Ishikawa (cell line): ENCODE results near the gene SYNCRIP.

ENCODE experiments used
- CEBPB ChIP-seq: IDR thresholded peaks from 2 replicates; pipeline ENCODE4 v1.6.1; 2012
- EGR1 ChIP-seq: IDR thresholded peaks from 2 replicates; pipeline ENCODE4 v1.6.1; 2012
- EP300 ChIP-seq: IDR thresholded peaks from 2 replicates; pipeline ENCODE4 v1.6.1; 2012; ENCODE audit warnings: borderline replicate concordance
- MAX ChIP-seq: IDR thresholded peaks from 2 replicates; pipeline ENCODE4 v1.6.1; 2012
- REST ChIP-seq: IDR thresholded peaks from 2 replicates; pipeline ENCODE4 v1.6.1; 2012; ENCODE audit warnings: low read depth, mild to moderate bottlenecking
- TAF1 ChIP-seq: IDR thresholded peaks from 2 replicates; pipeline ENCODE4 v1.6.1; 2012; ENCODE audit warnings: low read depth, mild to moderate bottlenecking
- TCF12 ChIP-seq: IDR thresholded peaks from 2 replicates; pipeline ENCODE4 v1.6.1; 2012; ENCODE audit warnings: low read depth
- USF1 ChIP-seq: IDR thresholded peaks from 2 replicates; pipeline ENCODE4 v1.6.1; 2012
- YY1 ChIP-seq: IDR thresholded peaks from 2 replicates; pipeline ENCODE4 v1.6.1; 2012; ENCODE audit warnings: low read depth
- ZBTB7A ChIP-seq: IDR thresholded peaks from 2 replicates; pipeline ENCODE4 v1.6.1; 2012; ENCODE audit warnings: low read depth

GRCh38 chr6:85676086-85676729 lies 33.5 kb upstream of the SYNCRIP start:
- no peak for TF ChIP-seq USF1
- TF ChIP-seq TCF12 = no peak
- no peak for TF ChIP-seq TAF1
- TF ChIP-seq YY1 = no peak
- no peak for TF ChIP-seq EP300
- no peak for TF ChIP-seq MAX
- TF ChIP-seq ZBTB7A = no peak
- no peak for TF ChIP-seq EGR1
- TF ChIP-seq REST = no peak
- no peak for TF ChIP-seq CEBPB
